HL-60 (cell line): ENCODE results near the gene TRIM44.
"Not testable (repeated sequence)": the region's sequence is repeated elsewhere in the genome, so short reads cannot be mapped to it uniquely, and the experiment has no call there.

Experiments used
- DNase-seq, 2 experiments: peaks; one replicate each; pipeline ENCODE4 v3.0.0-alpha.2; 2010 to 2020; ENCODE audit warnings: low read depth in 1 of 2, low spot score in 1 of 2
- H3K27ac ChIP-seq: fragments of 250-450 bp; sonication (Bioruptor Pico); replicated peaks from 2 replicates; pipeline ENCODE4 v1.5.1; 2020; ENCODE audit warnings: mild to moderate bottlenecking, moderate library complexity
- H3K27me3 ChIP-seq: fragments of 250-450 bp; sonication (Bioruptor Pico); 2 replicates; pipeline ENCODE4 v1.5.1; 2021; ENCODE audit warnings: mild to moderate bottlenecking, moderate library complexity; ENCODE audit not compliant: insufficient read depth, poor library complexity, severe bottlenecking
- H3K4me3 ChIP-seq: replicated peaks from 2 replicates; pipeline ENCODE4 v1.5.1; 2011; ENCODE audit warnings: mild to moderate bottlenecking, control low read depth, low read length; ENCODE audit not compliant: insufficient read depth
- GABPA ChIP-seq: IDR thresholded peaks from 2 replicates; pipeline ENCODE4 v1.6.1; 2012; ENCODE audit warnings: low read depth
- POLR2AphosphoS5 ChIP-seq: IDR thresholded peaks from 2 replicates; pipeline ENCODE4 v1.6.1; 2012; ENCODE audit warnings: low read depth
- SPI1 ChIP-seq: IDR thresholded peaks from 2 replicates; pipeline ENCODE4 v1.6.1; 2012; ENCODE audit warnings: low read depth, mild to moderate bottlenecking, borderline replicate concordance
- TF ChIP-seq, protein P1 (sequence below): IDR thresholded peaks from 2 replicates; pipeline ENCODE4 v1.6.1; 2012; ENCODE audit warnings: low read depth; ENCODE audit not compliant: insufficient replicate concordance
- TF ChIP-seq, protein P2 (sequence below): IDR thresholded peaks from one replicate; pipeline ENCODE4 v1.5.1; 2011; ENCODE audit warnings: low read length, control low read depth, inconsistent platforms; ENCODE audit not compliant: insufficient read depth

The TRIM44 gene

DNA sequence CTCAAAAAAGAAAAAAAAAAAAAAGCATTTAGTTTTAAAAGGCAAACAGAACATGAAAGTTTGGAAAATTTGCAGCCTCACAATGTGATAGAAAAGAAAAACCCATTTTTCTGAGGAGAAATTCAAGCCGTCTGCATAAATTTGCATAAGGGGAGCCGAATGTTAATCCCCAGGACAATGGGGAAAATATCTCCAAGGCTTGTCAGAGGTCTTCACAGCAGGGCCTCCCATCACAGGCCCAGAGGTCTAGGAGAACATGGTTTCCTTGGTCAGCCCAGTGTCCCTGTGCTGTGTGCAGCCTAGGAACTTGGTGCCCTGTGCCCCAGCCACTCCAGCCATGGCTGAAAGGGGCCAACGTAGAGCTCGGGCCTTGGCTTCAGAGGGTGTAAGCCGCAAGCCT lies 109.1 kb downstream of the TRIM44 start:
- Histone ChIP-seq H3K4me3 (no peak overlapping the region), H3K27ac (no peak overlapping the region), H3K27me3 (no peaks in the 10 kb centered on the region)
- TF ChIP-seq GABPA (no peak), SPI1 (no peak), POLR2AphosphoS5 (no peak)
- TF ChIP-seq, protein P1, sequence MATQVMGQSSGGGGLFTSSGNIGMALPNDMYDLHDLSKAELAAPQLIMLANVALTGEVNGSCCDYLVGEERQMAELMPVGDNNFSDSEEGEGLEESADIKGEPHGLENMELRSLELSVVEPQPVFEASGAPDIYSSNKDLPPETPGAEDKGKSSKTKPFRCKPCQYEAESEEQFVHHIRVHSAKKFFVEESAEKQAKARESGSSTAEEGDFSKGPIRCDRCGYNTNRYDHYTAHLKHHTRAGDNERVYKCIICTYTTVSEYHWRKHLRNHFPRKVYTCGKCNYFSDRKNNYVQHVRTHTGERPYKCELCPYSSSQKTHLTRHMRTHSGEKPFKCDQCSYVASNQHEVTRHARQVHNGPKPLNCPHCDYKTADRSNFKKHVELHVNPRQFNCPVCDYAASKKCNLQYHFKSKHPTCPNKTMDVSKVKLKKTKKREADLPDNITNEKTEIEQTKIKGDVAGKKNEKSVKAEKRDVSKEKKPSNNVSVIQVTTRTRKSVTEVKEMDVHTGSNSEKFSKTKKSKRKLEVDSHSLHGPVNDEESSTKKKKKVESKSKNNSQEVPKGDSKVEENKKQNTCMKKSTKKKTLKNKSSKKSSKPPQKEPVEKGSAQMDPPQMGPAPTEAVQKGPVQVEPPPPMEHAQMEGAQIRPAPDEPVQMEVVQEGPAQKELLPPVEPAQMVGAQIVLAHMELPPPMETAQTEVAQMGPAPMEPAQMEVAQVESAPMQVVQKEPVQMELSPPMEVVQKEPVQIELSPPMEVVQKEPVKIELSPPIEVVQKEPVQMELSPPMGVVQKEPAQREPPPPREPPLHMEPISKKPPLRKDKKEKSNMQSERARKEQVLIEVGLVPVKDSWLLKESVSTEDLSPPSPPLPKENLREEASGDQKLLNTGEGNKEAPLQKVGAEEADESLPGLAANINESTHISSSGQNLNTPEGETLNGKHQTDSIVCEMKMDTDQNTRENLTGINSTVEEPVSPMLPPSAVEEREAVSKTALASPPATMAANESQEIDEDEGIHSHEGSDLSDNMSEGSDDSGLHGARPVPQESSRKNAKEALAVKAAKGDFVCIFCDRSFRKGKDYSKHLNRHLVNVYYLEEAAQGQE = no peak
- TF ChIP-seq, protein P2, sequence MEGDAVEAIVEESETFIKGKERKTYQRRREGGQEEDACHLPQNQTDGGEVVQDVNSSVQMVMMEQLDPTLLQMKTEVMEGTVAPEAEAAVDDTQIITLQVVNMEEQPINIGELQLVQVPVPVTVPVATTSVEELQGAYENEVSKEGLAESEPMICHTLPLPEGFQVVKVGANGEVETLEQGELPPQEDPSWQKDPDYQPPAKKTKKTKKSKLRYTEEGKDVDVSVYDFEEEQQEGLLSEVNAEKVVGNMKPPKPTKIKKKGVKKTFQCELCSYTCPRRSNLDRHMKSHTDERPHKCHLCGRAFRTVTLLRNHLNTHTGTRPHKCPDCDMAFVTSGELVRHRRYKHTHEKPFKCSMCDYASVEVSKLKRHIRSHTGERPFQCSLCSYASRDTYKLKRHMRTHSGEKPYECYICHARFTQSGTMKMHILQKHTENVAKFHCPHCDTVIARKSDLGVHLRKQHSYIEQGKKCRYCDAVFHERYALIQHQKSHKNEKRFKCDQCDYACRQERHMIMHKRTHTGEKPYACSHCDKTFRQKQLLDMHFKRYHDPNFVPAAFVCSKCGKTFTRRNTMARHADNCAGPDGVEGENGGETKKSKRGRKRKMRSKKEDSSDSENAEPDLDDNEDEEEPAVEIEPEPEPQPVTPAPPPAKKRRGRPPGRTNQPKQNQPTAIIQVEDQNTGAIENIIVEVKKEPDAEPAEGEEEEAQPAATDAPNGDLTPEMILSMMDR = no peak
- DNase-seq = no peak

DNA sequence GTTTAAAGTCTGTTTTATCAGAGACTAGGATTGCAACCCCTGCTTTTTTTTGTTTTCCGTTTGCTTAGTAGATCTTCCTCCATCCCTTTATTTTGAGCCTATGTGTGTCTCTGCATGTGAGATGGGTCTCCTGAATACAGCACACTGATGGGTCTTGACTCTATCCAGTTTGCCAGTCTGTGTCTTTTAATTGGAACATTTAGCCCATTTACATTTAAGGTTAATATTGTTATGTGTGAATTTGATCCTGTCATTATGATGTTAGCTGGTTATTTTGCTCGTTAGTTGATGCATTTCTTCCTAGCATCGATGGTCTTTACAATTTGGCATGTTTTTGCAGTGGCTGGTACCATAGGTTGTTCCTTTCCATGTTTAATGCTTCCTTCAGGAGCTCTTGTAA lies 114.7 kb downstream of the TRIM44 start:
- not testable (repeated sequence) for H3K27me3 ChIP-seq, H3K4me3 ChIP-seq, DNase-seq, H3K27ac ChIP-seq

DNA sequence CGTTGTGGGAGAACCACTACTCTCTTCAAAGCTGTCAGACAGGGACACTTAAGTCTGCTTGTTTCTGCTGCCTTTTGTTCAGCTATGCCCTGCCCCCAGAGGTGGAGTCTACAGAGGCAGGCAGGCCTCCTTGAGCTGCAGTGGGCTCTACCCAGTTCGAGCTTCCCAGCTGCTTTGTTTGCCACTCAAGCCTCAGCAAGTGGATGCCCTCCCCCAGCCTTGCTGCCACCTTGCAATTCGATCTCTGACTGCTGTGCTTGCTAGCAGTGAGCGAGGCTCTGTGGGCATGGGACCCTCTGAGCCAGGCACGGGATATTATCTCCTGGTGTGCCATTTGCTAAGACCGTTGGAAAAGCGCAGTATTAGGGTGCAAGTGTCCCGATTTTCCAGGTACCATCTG lies 116.4 kb downstream of the TRIM44 start:
- not testable (repeated sequence) for DNase-seq, H3K4me3 ChIP-seq, H3K27me3 ChIP-seq, H3K27ac ChIP-seq

DNA sequence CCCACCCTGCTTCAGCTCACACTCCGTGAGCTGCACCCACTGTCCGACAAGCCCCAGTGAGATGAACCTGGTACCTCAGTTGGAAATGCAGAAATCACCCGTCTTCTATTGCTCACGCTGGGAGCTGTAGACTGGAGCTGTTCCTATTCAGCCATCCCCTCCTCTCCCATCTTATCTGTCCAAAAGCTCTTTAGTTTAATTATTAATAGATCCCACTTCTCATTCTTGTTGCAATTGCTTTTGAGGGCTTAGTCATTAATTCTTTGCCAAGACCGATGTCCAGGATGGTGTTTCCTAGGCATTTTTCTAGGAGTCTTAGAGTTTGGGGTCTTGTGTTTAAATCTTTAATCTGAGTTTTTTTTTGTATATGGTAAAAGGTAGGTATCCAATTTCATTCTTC lies 116.8 kb downstream of the TRIM44 start:
- H3K4me3 ChIP-seq = no peak overlapping the region
- no peaks in the 10 kb centered on the region for H3K27me3 ChIP-seq
- H3K27ac ChIP-seq = no peak overlapping the region
- TF ChIP-seq POLR2AphosphoS5 = no peak
- no peak for TF ChIP-seq GABPA
- TF ChIP-seq, protein P2 = no peak
- TF ChIP-seq, protein P1 = no peak
- TF ChIP-seq SPI1 = no peak
- DNase-seq = no peak

DNA sequence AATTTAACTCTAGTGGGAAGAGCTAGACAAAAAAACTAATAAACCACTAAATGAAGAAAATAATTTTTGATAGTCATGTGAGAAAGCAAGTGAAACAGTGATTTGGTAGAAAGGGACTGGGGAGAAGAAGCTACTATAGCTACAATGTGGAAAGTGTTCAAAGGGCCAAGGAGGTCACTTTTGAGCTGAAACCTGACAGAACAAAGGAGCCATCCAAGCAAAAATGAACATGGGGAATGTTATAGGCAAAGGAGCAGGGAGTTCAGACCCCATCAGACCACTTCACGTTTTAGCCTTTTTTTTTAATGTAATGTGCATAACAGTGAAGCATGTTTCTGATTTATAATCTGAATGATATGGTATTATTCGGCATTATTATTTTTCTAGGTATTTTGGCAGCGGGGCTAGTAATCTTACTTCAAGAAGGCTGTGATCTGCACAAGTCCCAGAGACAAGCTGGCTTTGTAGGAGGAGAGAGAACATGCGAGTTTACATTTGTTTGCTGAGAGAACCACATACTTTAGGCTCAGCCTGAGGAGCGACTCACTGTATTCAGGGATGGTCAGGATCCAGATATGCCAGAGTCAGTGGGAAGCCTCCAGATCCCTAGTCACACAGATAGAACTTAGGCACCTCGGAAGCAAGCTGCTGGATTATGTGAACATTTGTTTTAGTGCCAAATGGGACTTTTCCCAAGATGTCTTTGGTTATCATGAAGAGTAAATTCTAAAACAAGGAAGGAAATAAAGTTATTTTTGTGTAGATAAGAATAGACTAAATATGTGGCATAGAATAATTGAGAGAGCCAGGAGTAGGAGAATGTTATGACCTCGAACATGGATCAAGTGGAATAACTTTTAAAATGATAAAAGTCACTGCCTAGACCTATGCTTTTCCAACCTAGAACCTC lies 118.6 kb downstream of the TRIM44 start:
- no peak for TF ChIP-seq GABPA
- TF ChIP-seq POLR2AphosphoS5 = no peak
- TF ChIP-seq, protein P2 = no peak
- TF ChIP-seq, protein P1 = no peak
- TF ChIP-seq SPI1 = no peak
- Histone ChIP-seq H3K27me3 (no peaks in the 10 kb centered on the region), H3K27ac (no peak overlapping the region), H3K4me3 (no peak overlapping the region)
- DNase-seq = no peak
